ENCODE data around the gene CYB561D1. TPM values are rescaled to one million over a fixed set of nuclear protein-coding genes. Genes with fewer than 3 reads are reported as not detected.
A peak's percentile ranks its signal among the peaks of the same experiment; 100 is the strongest.

The CYB561D1 gene
- total RNA-seq, 1 donor from 2014 or later = 11.3 TPM

GRCh38 chr1:109534307-109534858 is 40.5 kb downstream of the CYB561D1 start:
- no peak for DNase-seq
- H3K27ac Mint-ChIP-seq = no peak overlapping the region
- intact Hi-C loops (cut with micrococcal nuclease) = loop anchor here (5.0 kb wide), 1 partner anchor 127 kb away; no protein-coding TSS in a partner anchor
- H3K4me1 Mint-ChIP-seq = peaks cover 23% of the 10 kb centered on the region
- H3K27me3 Mint-ChIP-seq = peaks cover 4% of the 10 kb centered on the region
- no peak overlapping the region for H3K4me3 Mint-ChIP-seq
- H3K36me3 Mint-ChIP-seq (ENCODE audit: low read depth) = no peaks in the 10 kb centered on the region
- H3K9me3 Mint-ChIP-seq = no peaks in the 10 kb centered on the region

GRCh38 chr1:109535481-109535880 is 41.6 kb downstream of the CYB561D1 start:
- DNase-seq = no peak
- peaks cover 23% of the 10 kb centered on the region for H3K4me1 Mint-ChIP-seq
- no peaks in the 10 kb centered on the region for H3K36me3 Mint-ChIP-seq (ENCODE audit: low read depth)
- peaks cover 4% of the 10 kb centered on the region for H3K27me3 Mint-ChIP-seq
- H3K4me3 Mint-ChIP-seq = no peak overlapping the region
- no peaks in the 10 kb centered on the region for H3K9me3 Mint-ChIP-seq
- intact Hi-C loops (cut with micrococcal nuclease) = no loop called here
- H3K27ac Mint-ChIP-seq = no peak overlapping the region

- peaks cover 4% of the 10 kb centered on the region for H3K27me3 Mint-ChIP-seq
- DNase-seq = no peak
- H3K4me1 Mint-ChIP-seq = peaks cover 19% of the 10 kb centered on the region
- H3K9me3 Mint-ChIP-seq = no peaks in the 10 kb centered on the region
- no peak overlapping the region for H3K4me3 Mint-ChIP-seq
- no peak overlapping the region for H3K27ac Mint-ChIP-seq
- intact Hi-C loops (cut with micrococcal nuclease) = no loop called here
- no peaks in the 10 kb centered on the region for H3K36me3 Mint-ChIP-seq (ENCODE audit: low read depth)
These were observed 42.1 kb downstream of the CYB561D1 start for GRCh38 chr1:109535971-109536491.

- intact Hi-C loops (cut with micrococcal nuclease) = no loop called here
- no peak for DNase-seq
- peaks cover 4% of the 10 kb centered on the region for H3K27me3 Mint-ChIP-seq
- peaks cover 3% of the 10 kb centered on the region for H3K4me1 Mint-ChIP-seq
- no peaks in the 10 kb centered on the region for H3K36me3 Mint-ChIP-seq (ENCODE audit: low read depth)
- H3K27ac Mint-ChIP-seq = no peak overlapping the region
- H3K4me3 Mint-ChIP-seq = no peak overlapping the region
- no peaks in the 10 kb centered on the region for H3K9me3 Mint-ChIP-seq
These were observed 43.7 kb downstream of the CYB561D1 start for GRCh38 chr1:109537450-109538178.

DNA sequence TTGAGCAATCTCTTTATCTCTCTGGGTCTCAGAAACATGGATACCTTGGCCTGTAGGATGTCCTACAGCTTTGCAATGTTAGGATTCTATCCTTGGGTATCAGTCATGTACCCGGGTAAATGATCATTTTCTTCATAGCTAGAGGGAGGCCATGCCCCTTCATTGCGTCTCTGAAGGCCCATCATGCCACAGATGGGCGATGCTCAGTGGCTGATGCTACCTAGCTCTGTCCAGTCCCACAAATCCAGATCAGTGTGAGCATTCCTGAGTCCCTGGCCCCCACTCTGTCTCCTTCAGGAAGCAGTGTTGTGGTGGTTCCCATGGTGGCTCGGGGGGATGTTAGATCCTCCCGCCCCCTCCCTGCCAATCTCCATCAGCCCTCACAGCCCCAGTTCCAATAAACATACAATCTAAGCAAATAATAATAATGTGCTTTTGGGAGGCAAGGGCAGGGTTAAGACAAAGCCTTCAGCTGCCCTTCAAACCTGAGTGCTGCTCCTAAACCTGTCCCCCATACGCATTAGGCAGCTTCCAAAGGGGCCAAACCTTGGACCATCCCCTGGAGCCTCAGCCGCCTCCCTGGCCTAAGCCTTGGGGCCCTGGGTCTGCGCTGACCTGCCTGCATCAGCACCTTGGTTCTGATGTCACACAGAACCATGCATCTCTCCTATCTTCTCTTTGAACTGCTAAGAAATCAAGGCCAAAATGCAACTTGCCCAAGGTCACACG is 45.1 kb downstream of the CYB561D1 start:
- H3K36me3 Mint-ChIP-seq (ENCODE audit: low read depth) = no peaks in the 10 kb centered on the region
- H3K27ac Mint-ChIP-seq = no peak overlapping the region
- intact Hi-C loops (cut with micrococcal nuclease) = no loop called here
- no peaks in the 10 kb centered on the region for H3K4me1 Mint-ChIP-seq
- H3K27me3 Mint-ChIP-seq = peaks cover 4% of the 10 kb centered on the region
- DNase-seq = peak; percentile 51
- no peak overlapping the region for H3K4me3 Mint-ChIP-seq
- H3K9me3 Mint-ChIP-seq = no peaks in the 10 kb centered on the region

- H3K4me3 Mint-ChIP-seq = no peak within 1 kb of the TSS
- H3K36me3 Mint-ChIP-seq (ENCODE audit: low read depth) = no peaks in the 10 kb centered on the region
- intact Hi-C loops (cut with micrococcal nuclease) = no loop called here
- DNase-seq = peak; percentile 41
- H3K27ac Mint-ChIP-seq = no peak within 1 kb of the TSS
- H3K9me3 Mint-ChIP-seq = no peaks in the 10 kb centered on the region
- H3K27me3 Mint-ChIP-seq = peaks cover 4% of the 10 kb centered on the region
- H3K4me1 Mint-ChIP-seq = no peaks in the 10 kb centered on the region
These were observed 45.8 kb downstream of the CYB561D1 start, which contains the start of gene GPR61 for GRCh38 chr1:109539676-109540075. GPR61 (plus strand) TSS chr1:109539872; CDS start chr1:109543023, 3,151 bp downstream.

DNA sequence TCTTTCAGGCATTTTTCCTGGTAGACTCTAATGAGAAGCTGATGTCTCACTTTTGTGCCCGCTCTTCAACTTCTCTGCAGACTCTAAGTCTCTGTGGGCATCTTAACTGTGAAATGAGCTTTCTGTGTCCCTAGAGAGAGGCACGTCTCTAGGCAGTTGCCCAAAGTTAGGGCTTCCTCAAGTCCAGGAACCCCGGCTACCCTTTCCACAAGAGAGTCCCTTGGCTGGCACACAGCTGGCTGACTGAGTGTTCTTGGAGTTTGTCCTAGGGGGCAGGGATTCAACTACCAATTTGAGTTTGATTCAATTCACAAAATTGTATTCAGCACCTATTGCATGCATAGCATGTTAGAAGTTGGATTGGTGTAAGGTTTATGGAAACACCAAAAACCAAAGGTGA is 47.2 kb downstream of the CYB561D1 start:
- intact Hi-C loops (cut with micrococcal nuclease) = no loop called here
- no peak overlapping the region for H3K4me3 Mint-ChIP-seq
- peaks cover 2% of the 10 kb centered on the region for H3K4me1 Mint-ChIP-seq
- DNase-seq = no peak
- peaks cover 4% of the 10 kb centered on the region for H3K27me3 Mint-ChIP-seq
- H3K27ac Mint-ChIP-seq = no peak overlapping the region
- H3K36me3 Mint-ChIP-seq (ENCODE audit: low read depth) = no peaks in the 10 kb centered on the region
- H3K9me3 Mint-ChIP-seq = no peaks in the 10 kb centered on the region

DNA sequence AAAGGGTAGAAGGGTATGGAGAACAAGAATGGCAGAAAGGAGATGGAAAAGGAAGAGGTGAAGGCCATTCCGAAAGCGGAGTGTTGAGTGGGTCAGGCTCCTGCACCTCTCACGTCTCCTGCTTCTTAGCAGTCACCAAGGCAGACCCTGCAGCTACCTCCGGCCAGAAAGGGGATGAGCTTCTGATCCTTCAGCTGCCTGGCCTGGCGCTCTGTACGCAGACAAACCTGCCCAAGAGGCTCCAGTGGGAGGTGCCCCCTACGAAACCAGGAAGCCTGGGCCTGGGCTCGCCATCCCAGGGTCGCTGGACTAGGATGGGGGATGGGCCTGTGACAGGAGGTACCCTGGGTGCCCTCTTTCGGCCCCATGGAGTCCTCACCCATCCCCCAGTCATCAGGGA is 48.8 kb downstream of the CYB561D1 start:
- intact Hi-C loops (cut with micrococcal nuclease) = no loop called here
- Mint-ChIP-seq H3K9me3 (no peaks in the 10 kb centered on the region), H3K27me3 (peaks cover 4% of the 10 kb centered on the region), H3K27ac (no peak overlapping the region), H3K36me3 (ENCODE audit: low read depth) (no peaks in the 10 kb centered on the region), H3K4me3 (no peak overlapping the region), H3K4me1 (peaks cover 15% of the 10 kb centered on the region)
- no peak for DNase-seq

DNA sequence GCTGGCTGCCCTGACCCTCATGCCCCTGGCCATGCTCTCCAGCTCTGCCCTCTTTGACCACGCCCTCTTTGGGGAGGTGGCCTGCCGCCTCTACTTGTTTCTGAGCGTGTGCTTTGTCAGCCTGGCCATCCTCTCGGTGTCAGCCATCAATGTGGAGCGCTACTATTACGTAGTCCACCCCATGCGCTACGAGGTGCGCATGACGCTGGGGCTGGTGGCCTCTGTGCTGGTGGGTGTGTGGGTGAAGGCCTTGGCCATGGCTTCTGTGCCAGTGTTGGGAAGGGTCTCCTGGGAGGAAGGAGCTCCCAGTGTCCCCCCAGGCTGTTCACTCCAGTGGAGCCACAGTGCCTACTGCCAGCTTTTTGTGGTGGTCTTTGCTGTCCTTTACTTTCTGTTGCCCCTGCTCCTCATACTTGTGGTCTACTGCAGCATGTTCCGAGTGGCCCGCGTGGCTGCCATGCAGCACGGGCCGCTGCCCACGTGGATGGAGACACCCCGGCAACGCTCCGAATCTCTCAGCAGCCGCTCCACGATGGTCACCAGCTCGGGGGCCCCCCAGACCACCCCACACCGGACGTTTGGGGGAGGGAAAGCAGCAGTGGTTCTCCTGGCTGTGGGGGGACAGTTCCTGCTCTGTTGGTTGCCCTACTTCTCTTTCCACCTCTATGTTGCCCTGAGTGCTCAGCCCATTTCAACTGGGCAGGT is 49.5 kb downstream of the CYB561D1 start:
- no peak overlapping the region for H3K27ac Mint-ChIP-seq
- peaks cover 1% of the 10 kb centered on the region for H3K36me3 Mint-ChIP-seq (ENCODE audit: low read depth)
- H3K4me1 Mint-ChIP-seq = peaks cover 19% of the 10 kb centered on the region
- H3K4me3 Mint-ChIP-seq = no peak overlapping the region
- H3K27me3 Mint-ChIP-seq = peaks cover 4% of the 10 kb centered on the region
- intact Hi-C loops (cut with micrococcal nuclease) = no loop called here
- DNase-seq = no peak
- no peaks in the 10 kb centered on the region for H3K9me3 Mint-ChIP-seq

GRCh38 chr1:109543988-109544735 is 50.3 kb downstream of the CYB561D1 start:
- no peak overlapping the region for H3K4me3 Mint-ChIP-seq
- H3K27me3 Mint-ChIP-seq = peaks cover 1% of the 10 kb centered on the region
- DNase-seq = no peak
- intact Hi-C loops (cut with micrococcal nuclease) = no loop called here
- H3K4me1 Mint-ChIP-seq = peaks cover 24% of the 10 kb centered on the region
- no peak overlapping the region for H3K27ac Mint-ChIP-seq
- H3K9me3 Mint-ChIP-seq = no peaks in the 10 kb centered on the region
- H3K36me3 Mint-ChIP-seq (ENCODE audit: low read depth) = peaks cover 6% of the 10 kb centered on the region

DNA sequence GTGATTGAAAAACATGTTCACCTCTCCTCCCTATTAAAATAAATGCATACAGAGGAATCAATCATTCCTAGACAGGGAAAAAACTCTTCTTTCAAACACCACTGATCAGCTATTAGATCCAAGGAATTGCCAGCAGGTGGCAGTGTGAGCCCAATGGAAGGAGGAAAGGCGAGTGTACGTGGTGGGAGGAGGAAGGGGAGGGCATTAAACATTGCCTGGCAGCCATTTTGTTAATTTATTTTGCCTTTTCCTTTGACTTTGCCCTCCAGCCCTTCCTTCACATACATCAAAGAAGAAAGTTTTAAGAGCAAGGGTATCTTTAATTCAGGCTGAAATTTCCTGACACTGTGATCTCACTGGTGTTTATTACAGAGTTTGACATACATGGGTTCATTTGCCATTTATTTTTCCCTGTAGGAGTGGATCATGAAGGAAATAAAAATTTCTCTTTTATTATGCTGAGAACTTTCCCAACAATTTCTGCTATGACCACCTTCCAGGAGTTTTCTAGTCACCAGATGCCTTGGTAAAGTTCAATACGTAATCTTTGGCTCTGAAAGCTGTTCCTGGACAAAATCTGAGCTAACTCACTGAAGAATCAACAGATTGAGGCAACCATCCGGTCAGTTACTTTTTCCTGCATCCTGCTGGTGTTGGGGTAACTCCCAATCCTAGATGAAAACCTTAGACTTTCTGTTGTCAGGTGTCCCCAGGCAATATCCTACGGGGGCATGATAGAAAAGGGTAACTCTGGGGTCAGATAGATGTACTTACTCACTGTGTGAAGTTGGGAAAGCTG is 52.6 kb downstream of the CYB561D1 start:
- H3K4me1 Mint-ChIP-seq = peaks cover 42% of the 10 kb centered on the region
- peak; percentile 97 for DNase-seq
- H3K27me3 Mint-ChIP-seq = no peaks in the 10 kb centered on the region
- H3K9me3 Mint-ChIP-seq = no peaks in the 10 kb centered on the region
- H3K4me3 Mint-ChIP-seq = peak overlapping the region; percentile 95
- peak overlapping the region; percentile 96 for H3K27ac Mint-ChIP-seq
- intact Hi-C loops (cut with micrococcal nuclease) = loop anchor here (1.0 to 5.0 kb wide), 5 partner anchors 75 to 360 kb away; partner anchors contain the start of gene PSMA5
- H3K36me3 Mint-ChIP-seq (ENCODE audit: low read depth) = peaks cover 7% of the 10 kb centered on the region

DNA sequence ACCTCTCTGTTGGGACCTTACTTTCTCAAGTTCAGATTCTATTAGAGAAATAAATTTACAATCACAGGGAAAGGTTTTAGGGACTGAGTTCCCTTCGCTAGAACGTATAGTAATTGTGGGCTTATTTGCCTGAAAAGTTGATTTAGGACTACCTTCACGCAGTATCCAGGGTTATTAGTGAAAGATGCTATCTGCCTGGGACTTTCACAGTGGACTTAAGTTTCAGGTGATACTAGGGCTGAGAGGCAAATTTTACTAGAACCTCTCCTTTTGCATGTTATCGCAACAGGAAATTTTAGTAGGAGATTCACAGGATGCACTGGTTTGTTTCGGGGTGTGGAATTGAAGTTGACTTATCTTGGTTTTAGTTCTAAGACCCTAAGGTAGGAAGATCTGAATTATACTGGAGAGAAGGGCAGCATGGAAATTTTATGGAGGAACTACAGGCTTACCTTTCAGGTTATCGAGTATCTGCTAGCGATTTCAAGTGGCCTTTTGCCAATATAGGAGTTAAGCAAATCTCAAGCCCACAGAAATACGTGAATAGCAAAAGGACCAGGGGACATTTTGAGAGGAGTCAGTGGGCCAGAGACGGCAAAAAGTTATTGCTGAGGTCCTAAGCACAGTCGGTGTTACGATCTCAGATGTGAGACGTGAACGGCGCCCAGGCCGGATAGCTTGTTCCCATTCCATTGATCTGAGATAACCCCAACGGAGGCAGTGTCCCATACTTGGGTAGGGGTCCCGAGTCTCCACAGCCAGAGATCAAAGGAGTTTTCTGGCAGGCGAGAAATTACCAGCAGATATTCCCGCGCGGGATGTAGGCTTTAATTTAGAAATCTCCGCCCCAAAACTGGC is 53.8 kb downstream of the CYB561D1 start:
- intact Hi-C loops (cut with micrococcal nuclease) = loop anchor here (1.0 to 5.0 kb wide), 5 partner anchors 120 to 488 kb away; partner anchors contain the start of genes AHCYL1 and PSMA5
- Mint-ChIP-seq H3K9me3 (no peaks in the 10 kb centered on the region), H3K27me3 (no peaks in the 10 kb centered on the region), H3K4me3 (peak overlapping the region; percentile 95), H3K27ac (peak overlapping the region; percentile 96), H3K4me1 (peaks cover 46% of the 10 kb centered on the region), H3K36me3 (ENCODE audit: low read depth) (peaks cover 10% of the 10 kb centered on the region)
- peak; percentile 79 for DNase-seq
